Right ventricle myocardium inferior (tissue), 1 donor: ENCODE data around the gene SLC12A7. TPM values are rescaled to one million over a fixed set of nuclear protein-coding genes. Genes with fewer than 3 reads are reported as not detected.
"Not testable (repeated sequence)": the region's sequence is repeated elsewhere in the genome, so short reads cannot be mapped to it uniquely, and the experiment has no call there.

Source experiments
- ATAC-seq: fragments of 200-7000 bp; cut with Tn5 transposase; one replicate; pipeline ENCODE4 v1.9.1; 2020; ENCODE audit warnings: mild to moderate bottlenecking, moderate library complexity
- DNase-seq: peaks from one replicate; pipeline ENCODE4 v3.0.0; 2021; ENCODE audit errors: missing footprints
- intact Hi-C: fragments of 100-400 bp; cut with DNase I; formaldehyde crosslinking; loops from one replicate; pipeline ENCODE4 v1.11.0; 2022
- total RNA-seq: library from RNA; stranded (reverse); fragmentation: NEBNext Ultra II Directional; extraction: Animal tissue kit (Norgen Biotek cat#: 25700); gene quantifications from one replicate; pipeline ENCODE4 v1.2.1, GENCODE V29; 2021
- donor health status: DM: no; HTN: yes; CAD: no; lungs with severe emphysema.

Gene SLC12A7
- total RNA-seq, 1 donor from 2014 or later, result 179 TPM

DNA sequence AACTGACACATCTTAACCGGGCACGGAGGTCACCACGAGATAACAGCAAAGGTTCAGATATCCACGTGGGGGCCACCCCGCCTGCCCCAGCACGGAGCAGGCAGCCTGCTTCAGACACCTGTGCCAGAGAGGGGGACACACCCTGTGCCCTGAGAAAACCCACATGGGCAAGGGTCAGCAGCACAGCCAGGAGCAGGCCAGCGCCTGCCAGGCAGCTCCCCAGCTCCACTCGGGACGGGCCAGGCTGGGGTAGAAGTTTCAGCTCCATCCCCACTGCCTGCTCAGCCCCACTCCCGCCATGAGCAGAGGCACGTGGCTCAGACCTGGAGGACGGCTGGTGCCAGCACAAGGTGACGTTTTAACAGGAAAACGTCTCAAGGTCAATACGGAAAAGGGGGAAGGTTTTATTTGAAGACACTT is 22.2 kb downstream of the SLC12A7 start:
- no peak for DNase-seq
- intact Hi-C loops, result loop anchor here (5.0 kb wide), 2 partner anchors 37 to 38 kb away; no protein-coding TSS in a partner anchor
- ATAC-seq, result no peak

DNA sequence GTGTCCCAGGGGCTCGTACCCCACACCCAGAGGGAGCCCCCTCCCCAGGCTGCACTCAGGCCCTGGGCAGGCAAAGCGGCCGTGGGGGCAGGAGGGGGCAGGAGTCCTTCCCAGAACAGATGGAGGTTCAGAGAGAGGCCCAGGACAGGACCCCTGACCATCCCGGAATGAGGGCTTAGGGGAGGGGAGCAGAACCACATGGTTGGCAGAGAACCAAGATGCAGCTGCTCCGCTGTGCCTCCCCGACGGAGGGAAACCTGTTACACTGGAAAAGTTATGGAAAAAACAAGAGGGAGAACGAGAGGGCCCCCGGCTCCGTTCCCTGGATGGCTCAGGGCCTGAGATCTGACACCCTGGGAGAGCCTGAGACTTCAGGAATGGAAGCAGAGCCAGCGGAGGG is 22.7 kb downstream of the SLC12A7 start:
- ATAC-seq, result no peak
- intact Hi-C loops, result no loop called here
- no peak for DNase-seq

DNA sequence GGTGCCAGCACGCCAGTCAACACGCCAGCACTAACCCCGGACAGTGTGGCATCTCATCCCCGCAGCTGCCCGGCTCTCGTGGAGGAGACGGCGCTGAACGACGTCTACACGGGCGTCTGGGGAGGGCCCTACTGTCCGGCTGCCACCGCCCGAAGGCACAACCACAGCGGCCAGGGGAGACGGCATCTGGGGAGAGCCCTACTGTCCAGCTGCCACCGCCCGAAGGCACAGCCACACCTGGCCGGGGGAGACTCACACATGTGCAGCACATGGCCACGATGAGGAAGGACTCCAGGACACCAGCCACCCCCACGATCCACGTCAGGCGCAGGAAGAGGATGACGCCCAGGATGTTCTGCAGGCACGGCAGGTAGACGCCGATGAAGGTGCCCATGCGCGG is 23.1 kb downstream of the SLC12A7 start:
- no peak for DNase-seq
- no peak for ATAC-seq
- intact Hi-C loops, result no loop called here

DNA sequence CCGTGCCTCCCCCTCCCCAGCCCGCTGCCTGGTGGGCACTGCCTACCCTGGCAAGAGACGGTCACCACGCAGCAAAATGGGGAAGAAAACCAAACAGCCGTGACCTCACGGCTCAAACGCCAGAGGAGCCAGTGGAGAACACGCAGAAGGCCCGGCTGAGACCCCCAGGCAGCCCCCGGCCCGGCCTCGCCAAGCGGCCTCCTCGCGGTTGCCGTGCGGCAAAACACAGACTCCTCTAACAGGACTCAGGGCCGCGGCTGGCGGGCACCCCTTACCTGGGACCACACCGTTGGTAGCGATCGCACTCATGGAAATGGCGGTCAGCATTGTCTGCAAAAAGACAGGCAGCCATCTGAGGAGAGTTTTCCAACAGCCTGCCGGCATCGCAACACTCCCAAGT is 23.8 kb downstream of the SLC12A7 start:
- no peak for ATAC-seq
- intact Hi-C loops, result no loop called here
- no peak for DNase-seq

DNA sequence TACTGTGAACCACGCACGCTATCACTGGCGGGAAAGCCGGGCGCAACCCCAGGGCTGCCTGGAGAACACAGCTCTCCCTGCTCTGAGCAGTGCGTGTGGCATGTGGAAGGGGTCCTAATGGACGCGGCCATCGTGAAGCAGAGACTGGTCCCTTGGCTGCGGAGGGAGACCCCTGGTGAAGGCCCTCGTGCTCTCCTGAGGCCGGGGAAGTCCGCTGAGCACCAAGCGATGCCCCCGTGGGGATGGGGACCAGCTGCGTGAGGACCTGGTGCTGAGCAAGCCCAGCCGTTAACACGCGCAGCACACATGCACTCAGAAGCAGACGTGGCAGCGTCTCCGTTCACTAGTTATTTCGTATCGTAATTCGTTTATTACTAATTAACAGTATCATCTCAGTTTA is 24.4 kb downstream of the SLC12A7 start:
- ATAC-seq (no peak), DNase-seq (no peak)
- intact Hi-C loops, result no loop called here

DNA sequence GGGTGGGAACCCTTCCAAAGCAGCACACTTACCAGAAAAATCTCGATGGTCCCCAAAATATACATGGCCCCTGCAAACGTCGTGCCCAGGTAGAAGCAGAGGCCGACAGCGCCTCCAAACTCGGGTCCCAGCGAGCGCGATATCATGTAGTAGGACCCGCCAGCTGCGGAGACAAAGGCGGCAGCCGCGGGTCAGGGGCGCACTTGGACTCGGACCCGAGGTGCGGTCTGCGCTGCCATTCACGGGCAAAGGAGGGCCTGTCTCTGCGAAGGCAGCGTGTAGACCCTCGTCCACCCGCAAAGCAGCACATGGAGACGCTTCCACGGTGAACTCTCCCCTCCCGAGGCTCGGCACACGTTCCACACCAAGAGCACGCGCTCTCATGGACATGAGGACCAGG is 25.0 kb downstream of the SLC12A7 start:
- no peak for DNase-seq
- ATAC-seq, result no peak
- intact Hi-C loops, result no loop called here

DNA sequence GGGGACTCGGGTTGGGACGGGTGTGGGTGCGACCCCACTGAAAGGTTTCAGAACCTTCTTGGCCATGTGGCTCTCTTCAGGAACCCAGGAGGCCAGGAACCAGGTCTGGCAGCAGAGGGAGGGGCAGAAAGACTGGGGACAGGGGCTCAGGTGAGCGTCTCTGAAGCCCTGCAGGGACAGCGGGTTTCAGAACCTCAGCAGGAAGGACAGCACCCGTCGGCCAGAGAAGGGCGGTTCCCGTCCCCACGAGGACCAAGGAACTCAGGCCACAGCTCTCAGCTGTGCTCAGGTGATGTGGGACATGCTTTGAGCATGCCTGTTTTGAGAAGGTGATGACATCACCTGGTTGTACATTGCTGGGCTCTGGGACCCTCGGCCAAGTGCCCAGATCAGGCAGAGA is 25.7 kb downstream of the SLC12A7 start:
- ATAC-seq (no peak), DNase-seq (no peak)
- intact Hi-C loops, result no loop called here

DNA sequence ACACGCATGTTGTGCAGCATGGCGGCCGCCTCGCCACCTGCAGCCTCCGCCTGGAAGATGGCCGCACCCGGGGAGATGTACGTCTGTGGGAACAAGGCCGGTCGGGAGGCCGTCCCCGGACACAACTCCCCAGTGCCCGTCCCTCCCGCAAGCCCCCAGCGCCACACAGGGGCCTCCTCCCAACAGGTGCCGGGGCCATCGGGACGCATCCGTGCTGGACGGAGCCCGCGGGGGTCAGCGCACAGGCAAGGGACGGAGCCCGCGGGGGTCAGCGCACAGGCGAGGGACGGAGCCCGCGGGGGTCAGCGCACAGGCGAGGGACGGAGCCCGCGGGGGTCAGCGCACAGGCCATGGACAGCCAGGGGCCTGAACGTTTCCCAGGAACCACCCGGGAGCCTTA is 26.5 kb downstream of the SLC12A7 start:
- intact Hi-C loops, result no loop called here
- DNase-seq (no peak), ATAC-seq (no peak)

DNA sequence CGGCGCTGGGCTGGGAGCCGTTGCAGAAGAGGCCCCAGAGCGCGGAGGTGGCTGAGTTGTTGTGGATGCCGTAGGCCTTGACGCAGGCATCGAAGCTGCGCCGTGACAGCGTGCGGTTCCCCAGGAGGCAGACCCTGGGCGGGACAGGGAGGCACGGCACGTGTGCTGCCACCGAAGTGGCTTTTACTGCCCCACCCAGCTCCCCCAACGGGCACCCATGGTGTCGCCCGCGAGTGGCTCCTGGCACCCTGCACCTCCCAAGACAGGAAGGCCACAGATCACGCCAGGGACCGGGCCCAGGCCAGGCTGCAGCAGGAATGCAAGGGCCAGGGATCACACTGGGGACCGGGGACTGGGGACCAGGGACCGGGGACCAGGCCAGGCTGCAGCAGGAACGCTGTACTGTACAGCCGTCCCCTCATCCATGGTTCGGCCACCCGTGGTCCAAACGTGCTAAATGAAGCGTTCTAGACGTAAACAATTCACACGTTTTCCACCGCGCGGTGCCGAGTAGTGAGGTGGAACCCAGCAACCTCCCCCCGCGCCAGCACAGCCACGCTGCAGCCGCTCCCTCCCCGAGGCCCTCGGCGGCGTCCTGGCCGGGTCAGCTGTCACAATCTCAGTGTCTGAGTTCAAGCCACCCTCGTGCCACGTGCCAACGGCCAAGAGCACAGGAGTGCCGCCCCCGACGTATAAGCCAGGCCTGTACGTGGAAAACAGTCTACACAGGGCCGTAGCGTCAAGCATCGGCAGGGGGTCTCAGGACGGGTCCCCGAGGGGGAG is 27.8 kb downstream of the SLC12A7 start:
- ATAC-seq, result no peak
- intact Hi-C loops, result no loop called here

DNA sequence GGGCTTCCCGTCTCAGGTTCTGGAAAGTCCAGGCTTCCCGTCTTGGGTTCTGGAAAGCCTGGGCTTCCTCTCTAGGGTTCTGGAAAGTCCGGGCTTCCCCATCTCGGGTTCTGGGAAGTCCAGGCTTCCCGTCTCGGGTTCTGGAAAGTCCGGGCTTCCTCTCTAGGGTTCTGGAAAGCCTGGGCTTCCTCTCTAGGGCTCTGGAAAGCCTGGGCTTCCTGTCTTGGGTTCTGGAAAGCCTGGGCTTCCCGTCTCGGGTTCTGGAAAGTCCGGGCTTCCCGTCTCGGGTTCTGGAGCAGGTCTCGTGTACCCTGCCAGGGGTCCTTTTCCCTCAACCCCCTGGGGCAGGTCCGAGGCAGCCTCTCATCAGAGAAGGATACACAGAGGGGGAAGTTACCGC is 28.8 kb downstream of the SLC12A7 start:
- DNase-seq, intact Hi-C loops, ATAC-seq: not testable (repeated sequence)

More for the DNA sequence above, 27.8 kb downstream of the SLC12A7 start:
- no peak for DNase-seq

DNA sequence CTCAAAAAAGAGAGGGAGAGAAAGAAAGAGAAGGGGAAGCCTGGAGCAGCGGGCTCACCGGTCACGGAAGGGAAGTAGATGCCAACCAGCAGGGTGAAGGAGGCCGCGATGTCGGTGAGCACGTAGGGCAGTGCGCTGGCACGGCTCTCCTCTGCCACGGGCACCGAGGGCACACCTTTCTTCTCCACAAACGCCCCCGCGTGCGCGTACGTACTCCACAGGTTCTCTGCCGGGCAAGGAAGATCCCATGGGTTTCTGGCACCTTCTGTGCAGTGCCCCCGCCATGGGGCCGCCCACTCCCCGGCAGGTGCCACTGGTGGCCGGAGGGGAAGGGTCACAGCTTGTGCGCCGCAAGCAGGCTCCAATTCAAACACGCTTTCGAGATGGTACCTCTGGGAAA is 30.3 kb downstream of the SLC12A7 start:
- DNase-seq, result no peak
- no peak for ATAC-seq
- intact Hi-C loops, result no loop called here

DNA sequence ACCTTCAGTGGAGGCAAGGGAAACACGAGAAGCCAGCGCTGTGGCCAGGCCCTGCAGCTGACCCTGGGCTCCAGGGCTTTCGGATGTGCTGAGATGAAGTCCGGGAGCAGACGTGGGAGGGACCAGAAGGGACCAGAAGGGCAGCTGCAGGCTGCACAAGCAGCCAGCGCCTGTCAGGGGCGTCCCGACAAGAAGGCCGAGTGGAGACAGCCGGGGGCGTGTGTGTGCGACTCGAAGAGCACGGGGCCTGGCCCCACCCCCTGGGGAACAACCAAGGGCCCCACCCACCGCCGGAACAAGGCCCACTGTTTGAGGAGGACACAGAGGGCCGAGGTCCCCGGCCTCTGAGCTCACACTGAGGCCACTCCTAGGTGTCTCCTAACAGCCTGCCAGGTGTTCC is 31.4 kb downstream of the SLC12A7 start:
- intact Hi-C loops, result no loop called here
- DNase-seq (no peak), ATAC-seq (peak; percentile 43)

DNA sequence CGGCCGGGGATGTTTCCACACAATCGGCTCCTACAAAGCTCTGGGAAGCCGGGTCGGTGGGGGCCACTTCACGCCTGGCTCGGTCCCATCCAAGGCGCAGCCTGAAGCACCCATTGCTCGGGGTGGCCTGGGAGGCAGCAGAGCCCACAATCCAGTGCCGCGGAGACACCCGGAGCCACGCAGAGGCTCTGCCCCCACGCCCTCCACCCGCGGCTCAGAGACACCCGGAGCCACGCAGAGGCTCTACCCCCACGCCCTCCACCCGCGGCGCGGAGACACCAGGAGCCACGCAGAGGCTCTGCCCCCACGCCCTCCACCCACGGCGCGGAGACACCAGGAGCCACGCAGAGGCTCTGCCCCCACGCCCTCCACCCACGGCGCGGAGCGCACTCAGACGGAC is 31.9 kb downstream of the SLC12A7 start:
- ATAC-seq (no peak), DNase-seq (no peak)
- intact Hi-C loops, result no loop called here

DNA sequence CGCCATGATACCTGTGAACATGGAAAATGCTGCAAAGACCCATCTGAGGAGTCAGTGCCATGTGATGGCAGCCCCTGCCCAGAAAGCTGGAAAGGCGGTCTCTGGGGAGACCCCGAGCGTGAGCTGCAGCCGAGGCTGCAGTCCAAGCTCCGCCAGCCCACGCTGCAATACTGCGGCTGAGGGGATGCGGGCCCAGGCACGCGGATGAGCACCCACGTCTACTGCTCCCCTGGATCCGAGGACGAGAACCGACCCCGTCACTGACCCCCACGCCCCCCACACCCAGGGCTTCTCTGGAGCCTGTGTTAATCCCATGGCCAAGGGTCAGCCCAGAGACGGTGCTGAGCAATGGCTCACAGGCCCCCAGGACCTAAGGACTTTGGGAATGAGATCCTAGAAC is 32.4 kb downstream of the SLC12A7 start:
- ATAC-seq, result no peak
- DNase-seq, result no peak
- intact Hi-C loops, result no loop called here

DNA sequence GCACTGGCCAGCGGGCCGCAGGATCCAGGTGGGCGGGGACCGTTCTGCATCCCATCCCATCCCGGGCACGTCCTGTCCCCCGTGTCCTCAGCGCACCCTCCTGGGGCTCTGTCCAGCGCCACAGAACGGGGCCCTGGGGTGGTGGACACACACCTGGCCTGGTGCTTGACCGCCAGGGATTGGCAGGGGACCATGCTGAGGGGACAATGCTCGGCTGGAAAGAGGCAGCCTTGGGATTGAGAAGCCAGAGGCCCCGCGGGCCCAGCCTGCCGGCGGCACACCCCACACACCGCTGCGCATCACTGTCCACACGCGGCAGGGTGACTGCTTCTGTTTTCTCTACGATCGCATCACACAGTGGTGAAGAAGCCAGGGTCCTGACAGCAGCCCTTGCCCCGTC is 33.0 kb downstream of the SLC12A7 start:
- ATAC-seq, result no peak
- DNase-seq, result no peak
- intact Hi-C loops, result no loop called here

DNA sequence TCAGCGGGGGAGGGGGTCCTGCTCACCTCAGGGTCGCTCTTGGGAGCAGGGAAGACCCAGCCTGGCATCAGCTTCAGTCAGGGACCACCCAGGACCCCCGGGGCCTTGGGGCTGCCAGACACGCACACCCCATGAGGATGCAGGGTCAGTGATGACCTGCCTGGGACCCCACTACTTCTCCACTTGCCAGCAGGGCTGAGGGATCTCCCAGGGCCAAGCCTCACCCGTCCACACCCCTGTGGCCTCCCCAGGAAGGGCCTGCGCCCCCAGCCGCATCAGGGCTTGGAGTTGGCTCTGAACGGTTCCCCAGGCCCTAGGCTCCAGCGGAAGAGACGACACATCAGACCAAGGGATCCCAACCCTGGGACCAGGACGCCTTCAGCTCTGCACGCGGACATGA is 33.7 kb downstream of the SLC12A7 start:
- DNase-seq (no peak), ATAC-seq (no peak)
- intact Hi-C loops, result no loop called here

DNA sequence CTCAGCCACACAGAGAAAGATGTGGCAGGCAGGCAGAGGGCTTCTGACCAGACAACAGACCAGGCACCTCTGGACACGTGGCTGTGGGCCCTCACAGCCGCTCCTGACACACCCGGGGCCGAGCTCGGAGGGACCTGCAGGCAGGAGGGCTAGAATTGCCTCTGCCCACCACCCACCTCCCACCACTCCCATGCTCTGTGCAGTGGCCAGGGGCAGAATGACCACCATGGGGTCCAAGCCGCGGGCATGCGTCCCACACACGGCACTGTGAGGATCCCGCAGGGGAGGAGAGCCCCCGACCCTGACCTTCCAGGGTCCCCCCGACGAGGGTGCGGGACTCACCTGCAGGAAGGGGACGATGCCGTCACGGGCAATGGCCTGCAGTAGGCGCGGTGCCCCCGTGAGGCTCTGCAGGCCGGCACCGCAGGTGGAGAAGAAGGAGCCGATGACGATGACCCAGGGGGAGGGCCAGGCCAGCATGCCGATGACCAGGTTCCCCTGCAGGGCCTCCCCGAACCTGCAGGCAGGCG is 34.3 kb downstream of the SLC12A7 start:
- intact Hi-C loops, result no loop called here
- DNase-seq (no peak), ATAC-seq (no peak)

DNA sequence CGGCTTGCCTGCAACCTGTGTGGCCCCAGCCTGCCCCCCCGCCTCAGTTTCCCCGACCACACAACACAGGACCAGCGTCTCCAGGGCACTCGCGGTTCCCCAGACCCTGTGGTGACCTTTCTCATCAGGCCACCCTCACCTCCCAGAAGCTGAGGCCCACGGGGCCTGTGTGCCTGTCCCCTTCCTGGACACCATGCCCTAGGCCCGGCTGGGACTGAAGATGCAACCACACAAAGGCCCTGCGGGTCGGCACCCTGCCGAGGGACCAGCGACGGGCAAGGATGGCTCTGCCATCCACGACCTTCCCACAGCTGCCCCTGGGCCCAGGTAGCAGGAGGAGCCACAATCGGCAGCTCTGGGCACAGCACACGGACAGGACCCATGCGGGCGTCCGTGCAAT is 34.8 kb downstream of the SLC12A7 start:
- DNase-seq, result no peak
- intact Hi-C loops, result no loop called here
- no peak for ATAC-seq

DNA sequence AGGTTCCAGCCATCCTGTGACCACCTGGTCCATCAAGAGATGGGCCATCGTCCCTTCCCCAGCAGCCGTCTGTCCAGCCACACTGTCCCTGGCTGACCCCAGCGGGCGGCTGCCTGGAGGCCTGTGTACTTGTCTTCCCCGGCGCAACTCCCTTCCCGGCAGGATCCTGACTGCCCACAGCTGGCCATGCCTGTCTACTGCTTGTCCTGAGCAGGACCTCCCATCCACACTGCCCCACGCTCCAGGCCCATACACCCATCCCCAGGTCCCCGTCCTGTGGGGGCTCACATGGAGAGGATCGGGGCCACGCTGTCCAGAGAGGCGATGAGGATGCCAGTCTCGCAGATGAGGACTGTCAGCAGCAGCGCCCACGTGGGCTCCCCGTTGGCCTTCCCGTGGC is 35.5 kb downstream of the SLC12A7 start:
- ATAC-seq, result no peak

DNA sequence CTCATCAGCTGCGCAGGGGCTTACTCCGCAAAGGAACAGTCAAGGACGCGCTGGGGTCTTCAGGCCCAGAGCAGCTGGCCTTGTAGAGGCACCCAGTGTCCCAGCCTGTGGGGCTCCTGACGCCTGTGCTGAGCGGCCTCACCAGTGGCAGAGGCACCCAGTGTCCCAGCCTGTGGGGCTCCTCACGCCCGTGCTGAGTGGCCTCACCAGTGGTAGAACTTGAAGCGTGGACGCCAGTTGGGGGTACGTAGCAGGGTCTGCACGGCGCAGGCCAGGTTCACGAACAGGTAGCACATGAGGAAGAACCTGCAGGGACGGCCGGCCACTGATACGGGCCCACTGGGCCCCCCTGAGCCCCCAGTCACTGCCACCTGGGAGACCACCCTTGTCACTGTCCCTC is 35.9 kb downstream of the SLC12A7 start:
- DNase-seq, result no peak
- intact Hi-C loops, result no loop called here
- ATAC-seq, result no peak

More for the DNA sequence above, 35.5 kb downstream of the SLC12A7 start:
- intact Hi-C loops, result no loop called here
- DNase-seq, result no peak

DNA sequence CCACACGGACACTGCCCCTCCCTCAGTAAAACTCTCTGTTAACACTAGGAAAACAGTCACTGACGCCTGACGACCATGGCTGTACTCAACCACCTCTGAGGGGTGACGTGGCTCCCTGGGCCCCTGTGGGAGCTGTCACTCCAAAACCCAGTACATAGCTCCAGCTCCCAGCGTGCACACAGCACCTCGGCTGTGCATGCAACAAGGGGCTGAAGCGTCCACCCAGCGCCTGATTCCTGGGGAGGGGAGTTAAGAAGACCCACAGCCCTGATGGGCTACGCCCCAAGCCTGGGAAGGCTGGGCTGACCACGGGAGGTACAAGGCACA is 36.3 kb downstream of the SLC12A7 start:
- no peak for ATAC-seq
- DNase-seq, result no peak

More for the DNA sequence above, 36.3 kb downstream of the SLC12A7 start:
- intact Hi-C loops, result no loop called here
